OCI-LY7 (cell line): Measurements from ENCODE around the gene MIEF1.
"Not testable (repeated sequence)": the region's sequence is repeated elsewhere in the genome, so short reads cannot be mapped to it uniquely, and the experiment has no call there.

Experiments used
- EZH2phosphoT487 ChIP-seq: fragments of 200-600 bp; sonication (generic); IDR thresholded peaks from 2 replicates; pipeline ENCODE4 v1.6.1; 2018; ENCODE audit warnings: low read depth, borderline replicate concordance, mild to moderate bottlenecking, mixed run types, antibody characterized with exemption, low read length, moderate library complexity, mixed read lengths
- TF ChIP-seq, protein P1 (sequence below): fragments of 200-600 bp; sonication (generic); conservative IDR thresholded peaks from 2 replicates; pipeline ENCODE4 v1.5.1; 2014; ENCODE audit warnings: mild to moderate bottlenecking, antibody characterized with exemption, low read length, moderate library complexity, mixed read lengths

DNA sequence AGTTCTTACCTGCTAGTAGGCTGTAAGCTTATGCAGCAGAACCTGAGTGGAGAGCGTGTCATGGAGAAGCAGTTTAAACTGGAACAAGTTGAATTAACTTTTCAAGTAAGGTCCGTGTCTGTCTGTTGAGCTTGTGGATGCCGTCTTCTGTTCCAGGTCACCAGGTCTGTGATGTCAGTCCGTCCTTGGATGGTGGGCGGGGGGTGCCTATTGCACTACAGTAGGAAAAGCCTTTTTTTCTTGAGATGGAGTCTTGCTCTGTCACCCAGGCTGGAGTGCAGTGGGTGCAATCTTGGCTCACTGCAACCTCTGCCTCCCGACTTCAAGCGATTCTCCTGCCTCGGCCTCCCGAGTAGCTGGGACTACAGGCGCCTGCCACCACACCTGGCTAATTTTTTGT is 4.9 kb downstream of the MIEF1 start:
- TF ChIP-seq, protein P1, sequence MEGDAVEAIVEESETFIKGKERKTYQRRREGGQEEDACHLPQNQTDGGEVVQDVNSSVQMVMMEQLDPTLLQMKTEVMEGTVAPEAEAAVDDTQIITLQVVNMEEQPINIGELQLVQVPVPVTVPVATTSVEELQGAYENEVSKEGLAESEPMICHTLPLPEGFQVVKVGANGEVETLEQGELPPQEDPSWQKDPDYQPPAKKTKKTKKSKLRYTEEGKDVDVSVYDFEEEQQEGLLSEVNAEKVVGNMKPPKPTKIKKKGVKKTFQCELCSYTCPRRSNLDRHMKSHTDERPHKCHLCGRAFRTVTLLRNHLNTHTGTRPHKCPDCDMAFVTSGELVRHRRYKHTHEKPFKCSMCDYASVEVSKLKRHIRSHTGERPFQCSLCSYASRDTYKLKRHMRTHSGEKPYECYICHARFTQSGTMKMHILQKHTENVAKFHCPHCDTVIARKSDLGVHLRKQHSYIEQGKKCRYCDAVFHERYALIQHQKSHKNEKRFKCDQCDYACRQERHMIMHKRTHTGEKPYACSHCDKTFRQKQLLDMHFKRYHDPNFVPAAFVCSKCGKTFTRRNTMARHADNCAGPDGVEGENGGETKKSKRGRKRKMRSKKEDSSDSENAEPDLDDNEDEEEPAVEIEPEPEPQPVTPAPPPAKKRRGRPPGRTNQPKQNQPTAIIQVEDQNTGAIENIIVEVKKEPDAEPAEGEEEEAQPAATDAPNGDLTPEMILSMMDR: not testable (repeated sequence)
- TF ChIP-seq EZH2phosphoT487: not testable (repeated sequence)
